GM21447 (cell line): ENCODE measurements around the gene ZDHHC8.

Experiments
- ATAC-seq: cut with Tn5 transposase; IDR thresholded peaks from one replicate; pipeline ENCODE4 v1.9.1; 2021; ENCODE audit not compliant: unreplicated experiment

Gene ZDHHC8

DNA sequence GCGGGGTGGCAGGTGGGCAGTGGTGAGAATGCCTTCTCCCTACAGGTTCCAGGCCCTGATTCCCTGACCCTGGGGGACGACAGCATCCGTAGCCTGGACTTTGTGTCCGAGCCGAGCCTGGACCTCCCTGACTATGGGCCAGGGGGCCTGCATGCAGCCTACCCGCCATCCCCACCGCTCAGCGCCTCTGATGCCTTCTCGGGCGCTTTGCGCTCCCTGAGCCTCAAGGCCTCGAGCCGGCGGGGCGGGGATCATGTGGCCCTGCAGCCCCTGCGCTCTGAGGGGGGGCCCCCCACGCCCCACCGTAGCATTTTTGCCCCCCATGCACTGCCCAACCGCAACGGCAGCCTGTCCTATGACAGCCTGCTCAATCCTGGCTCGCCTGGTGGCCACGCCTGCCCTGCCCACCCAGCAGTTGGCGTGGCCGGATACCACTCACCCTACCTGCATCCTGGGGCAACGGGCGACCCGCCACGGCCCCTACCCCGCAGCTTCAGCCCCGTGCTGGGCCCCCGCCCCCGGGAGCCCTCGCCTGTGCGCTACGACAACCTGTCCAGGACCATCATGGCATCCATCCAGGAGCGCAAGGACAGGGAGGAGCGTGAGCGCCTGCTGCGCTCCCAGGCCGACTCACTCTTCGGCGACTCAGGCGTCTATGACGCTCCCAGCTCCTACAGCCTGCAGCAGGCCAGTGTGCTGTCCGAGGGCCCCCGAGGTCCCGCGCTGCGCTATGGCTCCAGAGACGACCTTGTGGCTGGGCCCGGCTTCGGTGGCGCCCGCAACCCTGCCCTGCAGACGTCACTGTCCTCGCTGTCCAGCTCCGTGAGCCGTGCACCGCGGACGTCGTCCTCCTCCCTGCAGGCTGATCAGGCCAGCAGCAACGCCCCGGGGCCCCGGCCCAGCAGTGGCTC, 11.4 kb downstream of the ZDHHC8 start:
- ATAC-seq, result no peak

DNA sequence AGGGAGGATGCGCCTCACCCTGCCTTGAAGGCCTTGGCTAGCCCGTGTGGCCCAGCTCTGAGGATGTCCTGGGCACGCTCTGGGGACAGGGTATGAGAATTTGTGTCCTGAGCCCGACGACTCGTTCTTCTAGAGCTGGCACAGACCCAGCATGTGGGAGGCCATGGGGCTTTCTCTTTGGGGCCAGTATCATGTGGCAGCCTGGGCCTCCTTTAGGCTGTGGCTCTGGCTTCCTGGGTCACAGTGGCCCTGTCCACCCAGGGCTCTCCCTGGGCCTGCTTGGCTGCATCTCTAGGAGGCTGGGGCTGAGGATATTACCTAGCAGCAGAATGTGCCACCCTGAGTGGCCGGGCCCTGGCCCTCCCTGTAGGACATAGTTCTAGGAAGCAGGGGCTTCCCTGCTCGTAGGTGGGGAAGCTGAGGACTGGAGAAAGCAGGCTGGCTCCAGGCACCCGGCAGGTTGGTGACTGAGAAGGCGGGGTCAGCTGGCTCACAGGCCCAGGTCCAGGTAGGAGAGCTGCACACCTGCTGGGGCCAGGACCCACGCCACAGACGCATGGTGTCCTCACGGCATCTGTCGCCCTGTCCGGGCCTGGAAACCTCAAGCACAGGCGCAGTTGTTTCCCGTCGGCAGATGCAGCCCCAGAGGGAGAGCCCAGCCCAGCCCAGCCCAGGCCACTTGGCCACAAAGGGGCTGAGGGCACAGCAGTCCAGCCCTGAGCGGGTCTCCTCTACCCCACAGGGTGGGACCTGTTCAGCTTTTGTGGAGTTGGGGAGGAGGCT, 12.5 kb downstream of the ZDHHC8 start:
- ATAC-seq, result no peak

DNA sequence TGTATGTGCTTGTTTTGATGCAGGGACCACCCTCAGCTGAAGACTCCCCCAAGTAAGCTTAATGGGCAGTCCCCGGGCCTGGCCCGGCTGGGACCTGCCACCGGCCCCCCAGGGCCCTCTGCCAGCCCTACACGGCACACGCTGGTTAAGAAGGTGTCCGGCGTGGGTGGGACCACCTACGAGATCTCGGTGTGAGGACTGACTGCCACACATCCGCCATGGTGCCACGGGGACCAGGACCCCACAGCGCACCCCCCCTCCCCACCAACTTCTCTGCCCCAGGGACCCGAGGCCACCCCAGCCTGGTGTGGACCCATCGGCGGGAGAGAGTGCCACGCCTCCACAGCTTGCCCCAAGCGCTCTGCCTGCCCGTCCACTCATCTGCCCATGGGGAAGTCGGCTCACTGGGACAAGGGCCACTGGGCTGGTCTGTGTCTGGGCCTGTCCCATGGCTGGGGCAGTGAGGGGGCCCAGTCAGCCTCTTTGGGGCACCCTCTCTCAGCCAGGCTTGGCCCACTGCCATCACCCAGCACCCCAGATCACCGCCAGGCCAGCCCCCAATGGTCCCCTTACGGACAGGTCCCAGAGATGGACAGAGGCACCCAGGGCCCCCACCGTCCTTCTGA, 13.7 kb downstream of the ZDHHC8 start:
- ATAC-seq, result no peak

DNA sequence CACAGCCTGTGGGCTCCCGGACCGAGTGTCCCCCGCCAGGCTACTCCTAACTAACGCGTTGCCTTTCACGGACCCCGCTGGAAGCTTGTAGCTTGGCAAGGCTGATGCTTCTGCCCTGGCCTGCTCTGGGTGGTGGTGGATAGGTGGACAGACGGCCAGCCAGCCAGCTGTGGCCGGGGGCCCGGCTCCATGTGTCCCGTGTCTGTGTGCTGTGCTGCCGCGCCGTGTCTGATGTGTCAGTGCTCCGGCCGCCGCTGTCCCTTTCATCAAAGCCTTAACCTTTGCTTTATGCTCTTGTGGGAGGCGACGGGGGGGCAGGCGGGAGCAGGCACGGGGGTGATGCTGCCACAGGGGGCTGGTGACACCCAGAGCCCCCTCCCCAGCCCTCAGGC, 14.2 kb downstream of the ZDHHC8 start:
- no peak for ATAC-seq

DNA sequence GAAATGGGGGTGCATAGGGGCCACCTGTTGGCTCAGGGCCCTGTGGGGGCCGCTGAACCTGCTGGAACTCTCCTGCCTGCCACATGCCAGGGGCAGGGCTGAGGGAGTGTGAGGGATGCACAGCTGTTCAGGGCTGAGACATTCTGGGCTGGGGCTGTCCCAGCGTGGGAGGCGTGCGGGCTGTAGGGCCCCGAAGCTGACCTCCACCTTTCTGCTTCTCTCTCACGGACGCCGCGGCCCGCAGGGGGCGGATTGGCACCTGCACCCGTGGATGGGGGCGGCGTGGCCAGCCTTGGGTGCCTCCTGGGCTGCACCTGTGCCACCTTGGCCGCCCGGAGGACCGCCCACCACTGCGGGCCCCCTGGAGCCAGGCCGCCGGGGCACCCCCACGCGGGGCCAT, 15.2 kb downstream of the ZDHHC8 start:
- ATAC-seq, result no peak

DNA sequence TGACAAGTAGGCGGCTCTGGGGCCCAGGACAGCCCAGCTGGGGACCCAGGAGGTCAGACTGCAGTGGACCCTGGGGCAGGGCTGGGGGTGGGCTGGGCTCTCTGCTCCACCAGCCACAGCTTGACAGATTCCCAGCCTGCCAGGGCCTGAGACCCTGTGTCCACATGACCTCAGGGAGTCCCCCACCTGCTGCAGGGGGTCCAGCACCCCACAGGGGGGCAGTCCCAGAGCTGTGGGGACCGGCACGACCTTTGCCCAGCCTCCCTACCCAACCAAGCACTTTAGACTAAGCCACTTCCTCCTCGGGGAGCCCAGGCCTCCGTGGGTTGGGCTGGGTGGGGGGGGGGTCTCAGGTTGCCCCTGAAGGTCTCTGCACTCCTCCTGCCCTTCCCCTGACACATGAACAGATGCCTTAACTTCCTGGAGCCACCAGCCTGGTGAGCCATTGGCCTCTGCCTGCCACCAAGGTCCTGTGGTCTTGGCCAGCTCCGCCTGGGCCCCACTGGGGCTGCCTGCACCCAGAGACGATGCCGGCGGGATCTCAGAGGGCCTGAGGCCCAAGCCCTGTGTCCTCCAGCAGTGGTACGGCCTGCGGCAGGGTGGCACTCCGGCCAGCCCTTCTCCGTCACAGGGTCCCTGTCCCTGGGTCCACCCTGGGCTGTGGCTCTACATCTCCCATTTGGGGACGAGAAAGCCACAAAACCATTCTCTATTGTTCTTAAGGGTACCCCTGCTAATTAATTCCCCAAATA, 15.8 kb downstream of the ZDHHC8 start:
- no peak for ATAC-seq

DNA sequence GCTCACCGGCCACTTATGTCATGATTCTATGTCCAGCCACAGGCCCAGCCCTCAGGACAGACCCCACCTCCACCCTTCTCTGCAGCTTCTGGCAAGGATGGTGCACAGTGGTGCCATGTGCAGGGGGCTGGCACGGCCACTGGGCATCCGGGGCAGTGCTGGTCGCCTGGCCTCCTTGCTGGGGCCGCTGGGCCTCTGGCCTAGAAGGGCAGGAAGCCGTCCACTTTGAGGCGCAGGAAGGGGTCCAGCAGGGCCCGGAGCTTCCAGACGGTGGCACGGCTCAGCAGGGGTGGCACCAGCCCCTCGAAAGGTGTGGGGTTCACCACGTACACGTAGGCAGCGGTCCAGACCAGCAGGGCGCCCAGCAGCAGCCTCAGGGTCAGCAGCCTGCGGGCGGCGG, 16.8 kb downstream of the ZDHHC8 start:
- no peak for ATAC-seq

DNA sequence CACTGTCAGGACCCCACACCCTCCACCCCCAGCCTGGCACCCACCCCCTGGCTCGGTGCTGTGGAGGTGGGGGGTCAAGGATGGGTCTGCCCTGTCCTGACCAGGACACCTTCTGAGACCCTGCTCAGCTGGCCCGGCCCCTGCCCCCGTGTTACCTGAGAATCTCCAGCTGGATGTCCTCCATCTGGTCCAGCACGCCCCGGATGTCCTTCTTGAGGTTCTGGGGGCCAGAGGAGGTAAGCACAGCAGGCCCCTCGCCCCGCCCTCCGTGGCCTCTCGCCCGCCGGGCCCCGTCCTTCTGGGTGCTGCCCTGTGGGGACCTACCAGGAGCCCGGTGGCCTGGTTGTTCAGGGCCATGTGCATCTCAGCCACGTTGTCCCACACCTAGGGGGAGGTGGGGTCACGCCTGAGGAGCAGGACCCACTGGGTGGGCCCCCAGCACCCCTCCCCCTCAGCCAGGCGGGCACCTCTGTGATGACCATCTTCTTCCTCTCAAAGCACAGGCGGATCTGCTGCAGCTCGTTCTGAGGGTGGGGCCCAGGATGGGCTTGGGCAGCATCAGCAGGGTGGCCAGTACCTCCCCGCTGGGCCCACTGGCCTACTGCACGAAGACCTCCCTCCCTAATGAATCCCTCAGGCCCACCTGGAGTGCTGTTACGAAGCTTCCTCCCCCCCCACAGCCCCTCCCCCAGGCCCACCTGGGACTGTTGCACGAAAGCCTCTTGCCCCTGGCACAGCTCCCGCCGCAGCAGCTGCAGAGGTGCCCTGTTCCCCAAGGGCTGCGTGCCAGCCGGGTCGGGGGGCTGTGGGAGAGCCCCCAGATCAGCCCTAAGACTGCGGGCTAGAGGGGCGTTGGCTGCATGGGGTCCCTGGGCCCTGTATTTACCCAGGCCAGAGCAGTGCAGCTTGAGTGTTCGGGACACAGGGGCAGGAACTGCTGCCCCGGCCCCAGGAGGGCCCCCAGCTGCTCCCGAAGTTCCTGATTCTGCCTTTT, 17.9 kb downstream of the ZDHHC8 start:
- no peak for ATAC-seq

DNA sequence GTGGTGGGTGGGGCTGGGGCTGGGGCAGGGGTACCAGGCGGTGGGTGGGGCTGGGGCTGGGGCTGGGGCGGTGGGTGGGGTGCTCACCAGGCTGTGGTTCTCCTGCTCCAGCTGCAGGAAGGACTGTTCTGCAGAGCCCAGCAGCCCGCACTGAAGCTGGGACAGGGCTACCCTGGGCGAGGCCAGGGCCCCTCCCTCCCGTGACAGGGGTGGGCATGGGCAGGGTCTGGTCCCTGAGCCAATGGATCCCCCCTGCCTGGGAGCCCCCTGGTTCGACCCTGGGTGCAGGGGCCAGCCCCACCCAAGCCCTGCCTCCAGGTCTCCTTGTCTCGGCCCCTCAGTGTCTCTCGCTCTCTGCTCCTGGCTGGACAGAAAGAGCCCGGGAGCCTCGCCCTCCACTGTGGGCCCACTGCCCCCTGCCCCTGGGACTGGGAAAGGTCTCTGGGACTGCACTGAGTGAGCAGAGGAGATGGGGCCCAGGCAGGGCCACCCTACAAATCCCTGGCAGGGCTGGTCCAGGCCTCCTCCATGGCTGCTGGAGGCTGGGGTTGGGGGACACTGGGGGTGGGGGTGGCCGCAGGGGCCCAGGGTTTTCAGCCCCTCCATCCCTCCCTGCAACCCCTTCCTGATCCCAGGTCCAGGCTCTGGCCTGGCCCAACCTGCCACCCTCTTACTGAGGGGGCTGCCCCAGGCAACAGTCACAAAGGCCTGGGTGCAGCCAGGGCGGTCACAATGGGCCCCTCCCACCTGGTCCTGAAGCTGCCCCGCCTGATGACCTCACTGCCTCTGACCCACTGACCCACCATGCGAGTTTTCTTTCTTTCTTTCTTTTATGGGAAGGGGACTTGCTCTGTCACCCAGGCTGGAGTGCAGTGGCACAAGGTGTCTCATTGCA, 19.0 kb downstream of the ZDHHC8 start, which contains the start of gene CCDC188:
Gene CCDC188 (minus strand): TSS at position 675 of the 895 bp plus-strand sequence. CDS start 69 bp downstream, at position 606.
- ATAC-seq, result no peak

DNA sequence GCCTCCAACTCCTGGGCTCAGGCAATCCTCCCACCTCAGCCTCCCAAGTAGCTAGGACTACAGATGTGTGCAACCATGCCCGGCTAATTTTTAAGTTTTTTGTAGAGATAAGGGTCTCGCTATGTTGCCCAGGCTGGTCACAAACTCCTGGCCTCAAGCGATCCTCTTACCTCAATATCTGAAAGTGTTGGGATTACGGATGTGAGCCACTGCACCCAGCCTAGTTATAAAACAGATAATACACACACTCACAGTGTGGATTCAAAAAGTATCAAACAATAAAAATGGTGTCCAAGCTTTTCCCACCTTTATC, 19.6 kb downstream of the ZDHHC8 start:
- no peak for ATAC-seq

DNA sequence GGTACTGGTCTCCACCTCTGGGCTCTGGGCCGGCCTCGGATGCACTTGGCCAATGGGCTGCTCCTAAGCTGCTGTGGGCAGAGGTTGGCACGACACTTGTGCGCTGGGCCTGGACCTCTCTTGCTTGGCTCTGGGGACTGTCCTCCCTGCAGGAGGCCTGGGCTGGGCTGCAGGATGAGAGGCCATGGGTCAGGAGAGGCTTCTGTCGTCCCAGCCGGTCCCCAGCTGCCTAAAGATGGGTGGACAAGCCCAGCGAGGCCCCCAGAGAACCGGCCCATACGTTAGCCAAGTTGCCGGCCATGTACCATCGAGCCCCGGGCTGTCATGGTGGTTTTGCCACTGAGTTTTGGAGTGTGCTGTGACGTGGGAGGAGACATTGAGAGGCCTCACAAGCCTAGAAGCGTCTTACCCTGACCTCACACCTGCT, 20.9 kb downstream of the ZDHHC8 start:
- ATAC-seq, result no peak

DNA sequence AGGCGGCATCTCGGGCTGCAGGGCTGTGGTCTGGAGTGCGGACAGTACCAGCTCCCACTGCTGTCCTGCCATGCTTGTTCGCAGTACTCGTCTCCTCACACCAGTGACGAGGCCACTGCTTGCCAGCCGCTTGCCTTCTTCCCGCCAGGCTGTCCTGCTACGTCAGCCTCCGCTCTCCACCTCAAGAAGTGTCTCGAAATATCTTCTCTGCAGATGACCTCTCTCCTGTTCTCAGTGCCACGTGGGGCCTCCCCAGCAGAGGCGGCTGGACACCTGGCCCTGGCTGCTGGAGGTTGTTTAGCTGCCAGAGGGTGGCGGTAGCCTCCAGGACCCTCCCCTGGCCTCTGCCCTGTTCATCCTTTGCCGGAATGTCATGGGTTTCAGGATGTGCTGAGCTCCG, 22.3 kb downstream of the ZDHHC8 start:
- no peak for ATAC-seq

DNA sequence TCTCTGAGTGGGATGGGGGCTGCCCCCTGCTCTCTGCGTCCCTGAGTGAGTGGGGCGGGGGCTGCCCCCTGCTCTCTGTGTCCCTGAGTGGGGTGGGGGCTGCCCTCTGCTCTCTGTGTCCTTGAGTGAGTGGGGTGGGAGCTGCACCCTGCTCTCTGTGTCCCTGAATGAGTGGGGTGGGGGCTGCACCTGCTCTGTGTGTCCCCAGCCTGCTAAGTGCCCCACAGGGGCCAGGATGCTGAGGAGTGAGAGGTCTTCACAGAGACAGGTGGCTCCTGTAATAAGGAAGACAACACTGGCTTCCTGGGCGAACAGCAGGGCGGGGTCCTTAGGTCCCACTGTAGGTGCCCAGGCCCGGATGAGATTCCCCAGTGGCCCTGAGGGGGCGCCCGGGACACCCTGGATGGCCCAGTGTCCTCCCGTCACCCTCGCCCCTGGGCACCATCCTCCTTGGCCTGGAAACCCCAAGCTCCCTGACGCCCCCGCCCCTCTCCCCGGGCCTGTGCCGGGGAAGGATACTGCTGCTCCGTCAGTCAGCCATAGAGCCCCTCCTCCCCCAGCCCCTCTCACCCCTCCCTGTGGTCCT, 23.1 kb downstream of the ZDHHC8 start:
- no peak for ATAC-seq

DNA sequence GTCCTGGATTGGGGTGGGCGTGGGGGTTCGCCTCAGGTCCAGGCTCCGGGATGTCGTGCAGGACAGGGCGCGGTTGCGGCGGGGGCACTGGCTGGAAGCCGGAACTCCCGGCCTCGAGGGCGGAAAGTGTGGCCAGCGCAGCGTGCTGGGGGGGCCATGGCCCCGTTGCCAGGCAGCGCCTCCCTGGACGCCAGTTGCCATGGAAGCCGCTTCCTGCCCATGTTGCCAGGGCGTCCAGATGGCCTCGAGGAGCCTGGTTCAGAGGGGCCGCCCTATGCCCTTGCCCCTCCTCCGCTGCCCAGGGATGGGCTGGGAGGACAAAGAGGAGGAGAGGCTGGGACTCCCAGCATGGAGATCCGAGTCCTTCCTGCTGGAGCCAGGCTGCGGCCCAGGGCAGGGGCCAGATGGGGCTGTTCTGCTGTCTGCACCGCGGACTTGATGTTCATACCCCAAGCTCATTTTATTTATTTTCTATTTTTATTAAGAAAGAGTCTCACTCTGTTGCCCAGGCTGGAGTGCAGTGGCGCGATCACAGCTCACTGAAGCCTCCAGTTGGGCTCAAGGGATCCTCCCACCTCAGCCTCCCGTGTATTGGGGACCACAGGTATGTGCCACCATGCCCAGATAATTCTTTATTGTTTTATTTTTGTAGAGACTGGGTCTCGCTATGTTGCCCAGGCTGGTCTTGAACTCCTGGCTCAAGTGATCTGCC, 23.9 kb downstream of the ZDHHC8 start:
- no peak for ATAC-seq

DNA sequence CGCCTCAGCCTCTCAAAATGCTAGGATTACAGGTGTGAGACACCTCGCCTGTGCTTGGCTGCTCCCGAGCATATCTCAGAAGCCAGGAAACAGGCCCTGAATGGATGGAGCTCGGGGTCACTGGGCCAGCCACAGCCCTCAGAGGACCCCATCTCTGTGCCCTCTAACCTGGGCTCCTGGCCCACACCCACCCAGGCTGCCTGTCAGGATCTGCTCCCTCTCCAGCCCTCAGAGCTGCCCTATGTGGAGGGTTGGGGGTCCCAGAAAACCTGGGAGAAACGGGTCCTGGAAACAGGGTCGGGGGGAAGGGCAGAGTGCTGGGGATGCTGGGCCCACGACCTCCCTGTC, 24.4 kb downstream of the ZDHHC8 start:
- ATAC-seq, result no peak

DNA sequence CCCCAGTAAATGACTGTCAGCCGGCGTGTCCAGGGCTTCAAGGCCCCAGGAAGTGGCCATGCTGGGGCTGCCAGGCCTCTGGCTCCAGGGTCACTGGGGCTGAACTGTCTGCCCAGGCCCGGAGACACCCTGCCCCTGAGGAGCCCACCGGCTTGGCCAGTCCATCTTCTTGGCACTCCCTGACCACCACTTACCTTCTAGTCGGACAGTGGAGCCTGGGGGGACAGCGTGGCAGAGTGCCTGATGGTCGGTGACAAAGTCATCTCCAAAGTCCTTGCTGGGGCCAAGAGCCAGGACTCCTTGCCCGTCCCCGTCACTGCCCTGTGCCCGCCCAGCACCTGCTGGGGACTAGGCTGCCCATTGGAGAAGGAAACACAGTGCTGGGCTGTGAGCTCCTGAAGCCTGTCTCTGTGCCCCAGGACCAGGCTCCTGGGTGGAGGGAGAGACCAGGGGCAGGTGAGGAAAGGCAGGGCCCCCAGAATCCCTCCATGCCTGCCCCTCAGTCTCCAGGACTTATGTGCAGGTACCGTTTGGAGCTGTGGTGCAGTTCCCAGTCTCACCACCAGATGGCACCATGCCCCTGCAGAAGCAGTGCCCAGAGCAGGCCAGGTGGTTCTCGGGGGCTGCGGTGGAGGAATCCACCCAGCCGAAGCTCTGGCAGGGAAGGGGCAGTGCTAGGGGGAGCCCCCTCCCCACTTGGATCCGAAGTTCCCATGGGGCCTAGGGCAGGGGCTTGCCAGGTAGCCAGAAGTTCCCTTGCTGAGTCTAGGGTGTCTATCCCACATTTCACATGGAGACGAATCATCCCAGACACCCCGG, 25.2 kb downstream of the ZDHHC8 start:
- ATAC-seq, result no peak
